Endothelial cell of umbilical vein (primary cell): Measurements from ENCODE around the gene NAGS.

Experiments used
- EZH2 ChIP-seq: IDR thresholded peaks from 2 replicates; pipeline ENCODE4 v1.6.1; 2012; ENCODE audit warnings: borderline replicate concordance, low read depth, mild to moderate bottlenecking, moderate library complexity, low read length, inconsistent platforms; ENCODE audit not compliant: severe bottlenecking
- FOS ChIP-seq: IDR thresholded peaks from 2 replicates; pipeline ENCODE4 v1.6.1; 2011; ENCODE audit warnings: mild to moderate bottlenecking, low read length, moderate library complexity, borderline replicate concordance; ENCODE audit not compliant: insufficient read depth
- JUN ChIP-seq: IDR thresholded peaks from 2 replicates; pipeline ENCODE4 v1.6.1; 2011; ENCODE audit warnings: borderline replicate concordance, low read depth; ENCODE audit not compliant: insufficient read length, insufficient read depth
- MYC ChIP-seq: IDR thresholded peaks from one replicate; pipeline ENCODE4 v1.6.1; 2011; ENCODE audit warnings: mild to moderate bottlenecking, low read depth, low read length
- POLR2AphosphoS5 ChIP-seq: IDR thresholded peaks from 2 replicates; pipeline ENCODE4 v1.6.1; 2012; ENCODE audit warnings: low read depth, mild to moderate bottlenecking, control low read depth, low read length, moderate library complexity; ENCODE audit not compliant: insufficient read depth
- TF ChIP-seq, protein P1 (sequence below), 2 donors: IDR thresholded peaks; 1 replicate in 1 of 2; 2 replicates in 1 of 2; pipeline ENCODE4 v1.5.1; 2011; ENCODE audit warnings: low read length in 2 of 2, mild to moderate bottlenecking in 2 of 2, moderate library complexity in 2 of 2, control low read depth in 1 of 2, inconsistent platforms in 1 of 2, low read depth in 1 of 2; ENCODE audit not compliant: insufficient read depth in 1 of 2; ENCODE audit errors: extremely low read depth in 1 of 2

GRCh38 chr17:44053125-44053872 lies 48.9 kb downstream of the NAGS start:
- TF ChIP-seq, protein P1, sequence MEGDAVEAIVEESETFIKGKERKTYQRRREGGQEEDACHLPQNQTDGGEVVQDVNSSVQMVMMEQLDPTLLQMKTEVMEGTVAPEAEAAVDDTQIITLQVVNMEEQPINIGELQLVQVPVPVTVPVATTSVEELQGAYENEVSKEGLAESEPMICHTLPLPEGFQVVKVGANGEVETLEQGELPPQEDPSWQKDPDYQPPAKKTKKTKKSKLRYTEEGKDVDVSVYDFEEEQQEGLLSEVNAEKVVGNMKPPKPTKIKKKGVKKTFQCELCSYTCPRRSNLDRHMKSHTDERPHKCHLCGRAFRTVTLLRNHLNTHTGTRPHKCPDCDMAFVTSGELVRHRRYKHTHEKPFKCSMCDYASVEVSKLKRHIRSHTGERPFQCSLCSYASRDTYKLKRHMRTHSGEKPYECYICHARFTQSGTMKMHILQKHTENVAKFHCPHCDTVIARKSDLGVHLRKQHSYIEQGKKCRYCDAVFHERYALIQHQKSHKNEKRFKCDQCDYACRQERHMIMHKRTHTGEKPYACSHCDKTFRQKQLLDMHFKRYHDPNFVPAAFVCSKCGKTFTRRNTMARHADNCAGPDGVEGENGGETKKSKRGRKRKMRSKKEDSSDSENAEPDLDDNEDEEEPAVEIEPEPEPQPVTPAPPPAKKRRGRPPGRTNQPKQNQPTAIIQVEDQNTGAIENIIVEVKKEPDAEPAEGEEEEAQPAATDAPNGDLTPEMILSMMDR (IDR thresholded peaks at IDR 0.05; ENCODE audit: extremely low read depth in 1 of 2, insufficient read depth in 1 of 2, low read depth in 1 of 2, low read length in 2 of 2): no peak
- TF ChIP-seq EZH2: no peak
- TF ChIP-seq JUN: no peak
- TF ChIP-seq FOS: no peak
- TF ChIP-seq MYC: no peak
- TF ChIP-seq POLR2AphosphoS5: no peak
